GM18907 (cell line): ENCODE results near the gene RBM44.

ENCODE experiments used
- ATAC-seq: cut with Tn5 transposase; IDR thresholded peaks from one replicate; pipeline ENCODE4 v1.9.1; 2021; ENCODE audit warnings: mild to moderate bottlenecking, moderate library complexity; ENCODE audit not compliant: unreplicated experiment

RBM44 gene

DNA sequence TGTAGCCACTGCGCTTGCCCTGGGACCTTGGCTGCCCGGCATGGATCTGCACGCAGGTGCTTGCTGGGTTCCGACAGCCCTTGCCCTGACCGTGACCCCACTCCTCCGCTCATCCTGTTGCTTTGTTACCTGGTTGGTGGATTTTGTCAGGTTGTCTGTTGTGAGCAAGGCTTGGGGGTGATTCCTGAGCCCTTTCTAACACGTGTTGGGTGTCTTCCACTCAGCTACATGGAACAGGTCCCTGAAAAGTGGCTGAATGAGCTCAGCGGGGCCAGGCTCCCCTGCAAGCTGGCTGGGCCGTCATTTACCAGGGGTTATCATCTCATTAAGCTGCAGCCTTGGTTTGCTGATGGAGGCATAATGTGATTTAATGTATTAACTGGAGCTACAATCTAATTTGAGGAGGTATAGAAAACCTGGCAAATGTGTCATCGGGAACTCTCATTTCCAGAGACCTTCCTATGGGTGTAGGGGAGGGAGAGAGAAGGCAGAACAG, 85.4 kb downstream of the RBM44 start:
- ATAC-seq, result no peak

DNA sequence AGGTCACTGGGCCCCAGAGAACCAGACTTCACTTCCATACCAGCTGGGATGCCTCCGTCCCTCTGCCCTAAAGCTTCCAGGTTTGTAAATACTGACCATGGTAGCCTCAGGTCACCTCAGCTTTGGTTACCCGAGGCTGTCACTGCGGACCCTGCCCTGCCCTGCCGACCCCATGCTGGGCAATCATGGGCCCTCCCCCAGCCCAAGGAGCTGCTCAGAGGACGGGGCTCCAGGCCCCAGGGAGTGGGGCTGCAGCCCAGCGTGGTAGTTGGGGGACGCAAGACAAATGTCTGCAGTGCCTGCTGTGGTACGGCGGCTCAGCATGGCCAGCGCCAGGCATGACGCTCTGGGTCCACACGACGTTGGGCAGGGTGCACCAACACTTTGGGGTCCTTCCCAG, 86.1 kb downstream of the RBM44 start:
- ATAC-seq, result no peak

DNA sequence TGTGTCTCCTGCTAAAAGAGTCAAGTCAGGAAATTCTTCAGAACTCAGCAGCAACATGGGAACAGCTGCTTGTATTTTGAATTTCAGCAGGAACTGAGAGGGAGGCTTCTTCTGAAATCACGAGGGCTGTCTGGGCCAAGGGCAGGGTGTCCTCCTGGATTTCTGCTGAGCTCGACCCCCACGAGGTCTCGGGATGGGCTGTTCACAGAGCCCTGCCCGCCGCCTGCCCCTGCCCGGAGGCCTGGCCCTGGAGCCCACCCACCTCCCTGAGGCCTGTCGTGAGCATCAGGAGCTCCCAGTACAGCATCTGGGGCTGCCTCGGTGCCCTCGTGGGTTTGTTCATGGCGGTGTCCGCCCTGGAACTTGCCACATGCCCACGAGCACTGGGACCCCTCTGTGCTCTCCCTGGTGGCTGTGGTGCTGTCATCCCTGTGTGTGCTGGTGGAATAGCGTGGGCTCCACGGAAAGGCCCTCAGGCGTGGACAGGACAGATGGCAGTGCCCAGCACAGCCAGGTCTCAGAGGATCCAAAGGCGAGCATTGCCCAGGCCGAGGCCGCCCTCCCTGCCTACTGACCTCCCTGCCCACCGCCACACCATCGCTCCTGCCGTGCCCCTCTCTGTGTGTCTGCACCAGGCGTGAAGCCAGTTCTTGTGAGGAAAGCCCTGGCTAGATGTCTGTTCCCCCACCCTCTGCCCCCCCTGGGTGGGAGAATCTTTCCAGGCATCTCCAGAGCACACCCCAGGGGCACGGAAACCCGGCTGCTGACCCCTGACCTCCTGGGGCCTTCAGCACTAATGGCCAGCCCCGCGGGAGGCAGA, 86.7 kb downstream of the RBM44 start:
- ATAC-seq, result no peak

DNA sequence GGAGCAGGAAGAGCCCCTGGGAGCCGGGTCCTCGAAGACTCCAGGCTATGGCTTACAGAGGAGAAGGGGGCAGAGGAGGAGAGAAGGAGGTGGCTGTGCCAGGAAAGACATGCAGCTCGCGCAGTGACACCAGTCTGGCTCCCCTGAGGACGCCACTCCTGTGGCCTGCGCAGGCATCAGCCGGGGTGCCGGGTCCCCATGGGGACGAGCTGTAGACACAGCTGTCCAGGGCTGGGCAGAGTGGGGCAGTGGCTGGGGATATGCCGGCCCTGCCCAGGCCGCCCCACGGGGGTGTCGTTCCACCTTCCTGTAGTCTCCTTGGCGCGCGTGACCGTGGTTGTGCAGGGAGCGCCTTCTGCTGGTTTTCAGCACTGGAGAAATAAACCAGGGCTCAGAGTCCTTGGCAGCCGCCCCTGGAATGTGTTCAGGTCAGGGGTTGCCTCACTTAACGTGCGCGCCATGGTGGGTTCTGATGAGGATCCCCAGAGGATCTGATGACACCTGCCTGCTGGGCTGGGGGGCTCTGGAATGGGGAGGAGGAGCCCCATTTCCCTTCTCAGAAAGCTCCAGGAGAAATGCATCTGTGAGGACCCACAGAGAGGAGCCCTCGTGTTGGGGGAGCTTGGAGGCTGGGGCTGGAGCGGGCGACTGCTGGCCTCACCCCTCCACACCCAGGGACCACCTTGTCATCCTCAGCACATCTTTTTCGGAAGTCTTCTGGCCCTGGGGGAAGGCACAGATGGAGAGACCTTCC, 87.5 kb downstream of the RBM44 start:
- ATAC-seq, result no peak

DNA sequence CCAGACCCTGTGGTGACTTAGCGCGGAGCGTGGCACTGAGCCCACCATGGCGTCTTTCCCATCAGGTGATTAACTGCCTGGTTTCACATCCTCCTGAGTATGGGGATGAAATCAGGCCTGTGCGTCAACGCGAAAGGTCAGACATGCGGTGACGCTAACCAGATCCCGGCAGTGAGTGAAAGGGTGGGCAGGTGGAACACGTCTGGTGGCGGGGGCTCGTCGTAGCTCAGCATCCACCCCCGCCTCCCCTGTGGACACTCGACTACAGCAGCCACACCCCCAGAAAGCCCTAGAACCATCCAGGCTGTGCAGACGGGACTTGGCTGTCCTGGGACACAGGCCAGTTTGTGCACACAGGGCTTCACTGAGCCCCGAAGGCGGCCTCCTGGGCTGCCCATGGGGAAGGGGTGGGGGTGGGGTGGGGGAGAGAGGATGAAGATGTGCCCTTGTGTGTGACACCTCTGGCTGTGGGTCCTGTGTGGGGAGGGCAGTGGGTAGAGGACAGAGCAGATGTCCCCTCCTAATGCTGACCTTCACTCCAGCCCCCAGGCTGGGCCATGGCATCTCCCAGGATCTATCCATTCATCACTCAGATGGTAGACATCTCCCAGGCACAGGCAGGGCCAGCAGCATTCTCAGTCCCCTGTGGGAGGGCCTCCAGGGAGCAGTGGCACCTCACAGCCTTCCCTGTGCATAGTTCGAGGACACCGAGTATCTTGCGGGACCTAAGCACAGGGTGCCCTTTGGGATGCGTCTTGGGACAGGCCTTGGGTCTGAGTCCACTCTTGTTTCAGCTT, 88.3 kb downstream of the RBM44 start:
- no peak for ATAC-seq

DNA sequence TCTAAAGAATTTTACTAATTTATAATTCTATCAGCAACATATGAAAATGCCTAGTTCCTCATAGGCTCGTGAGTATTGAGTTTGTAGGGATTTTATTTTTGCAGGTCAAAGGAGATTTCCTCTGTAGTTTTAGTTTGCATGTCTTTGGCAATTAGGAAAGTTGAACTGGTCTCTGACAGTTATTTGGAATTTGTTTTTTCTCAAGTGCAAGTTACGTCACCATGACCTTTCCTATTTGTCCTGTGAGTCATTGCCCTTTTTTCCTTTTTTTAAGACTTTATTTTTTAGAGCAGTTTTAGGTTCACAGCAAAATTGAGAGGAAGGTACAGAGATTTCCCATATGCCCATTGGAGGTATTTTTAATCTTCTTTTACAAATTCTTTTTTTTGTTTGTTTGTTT, 89.8 kb downstream of the RBM44 start:
- no peak for ATAC-seq

DNA sequence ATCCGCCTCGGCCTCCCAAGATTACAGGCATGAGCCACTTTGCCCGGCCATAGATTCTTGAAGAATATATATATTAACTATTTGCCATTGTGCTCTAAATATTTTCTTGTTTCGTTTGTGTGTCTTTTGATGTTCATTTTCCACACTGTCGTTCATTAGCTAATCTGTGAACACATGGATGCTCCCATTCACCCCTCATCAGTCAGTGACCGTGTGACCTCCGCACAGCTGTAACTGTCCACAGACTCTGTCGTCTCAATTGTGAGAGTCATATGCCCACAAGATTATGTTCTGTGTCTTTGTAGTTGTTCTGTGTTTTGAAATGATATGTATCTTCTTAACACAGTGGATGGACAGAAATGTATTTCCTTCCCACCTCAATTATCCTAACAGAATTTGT, 90.4 kb downstream of the RBM44 start:
- no peak for ATAC-seq

DNA sequence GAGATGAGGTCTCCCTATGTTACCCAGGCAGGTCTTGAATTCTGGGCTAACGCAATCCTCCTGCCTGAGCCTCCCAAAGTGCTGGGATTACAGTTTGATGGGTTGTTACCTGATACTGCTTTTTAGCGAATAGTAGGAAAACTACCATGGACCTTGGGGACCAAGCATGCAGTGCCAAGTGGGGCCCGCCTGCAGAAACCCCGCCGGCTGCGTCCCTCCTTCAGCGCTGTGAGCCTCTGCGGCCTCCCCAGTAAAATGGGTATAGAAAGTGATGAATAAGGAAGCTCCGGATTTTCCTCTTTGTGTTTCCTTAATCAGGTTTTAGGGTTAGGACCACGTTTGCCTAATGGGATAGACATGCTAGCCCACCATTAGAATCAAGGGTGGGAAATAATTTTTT, 91.2 kb downstream of the RBM44 start:
- ATAC-seq, result no peak
